Smooth muscle cell (in vitro differentiated cells): ENCODE measurements around the gene TCERG1. TPM values are rescaled to one million over a fixed set of nuclear protein-coding genes. Genes with fewer than 3 reads are reported as not detected.
A peak's percentile ranks its signal among the peaks of the same experiment; 100 is the strongest.

ENCODE experiments used
- DNase-seq: peaks from one replicate; lab custom pipeline; 2025; ENCODE audit not compliant: unreplicated experiment; lab: John Stamatoyannopoulos, UW
- H2AFZ ChIP-seq: fragments of 200-600 bp; sonication (generic); 2 replicates; pipeline ENCODE4 v1.6.0; 2016; ENCODE audit warnings: antibody characterized with exemption, low read depth, mild to moderate bottlenecking
- H3F3A ChIP-seq: fragments of 200-600 bp; sonication (generic); 2 replicates; pipeline ENCODE4 v1.6.0; 2017; ENCODE audit warnings: antibody characterized with exemption, low read depth
- H3K27ac ChIP-seq: fragments of 200-600 bp; sonication (generic); 2 replicates; pipeline ENCODE4 v1.5.1; 2016; ENCODE audit warnings: low read depth, mild to moderate bottlenecking
- H3K27me3 ChIP-seq: fragments of 200-600 bp; sonication (generic); 2 replicates; pipeline ENCODE4 v1.6.1; 2016; ENCODE audit warnings: low read depth, mild to moderate bottlenecking
- H3K36me3 ChIP-seq: fragments of 200-600 bp; sonication (generic); 2 replicates; pipeline ENCODE4 v1.5.1; 2016; ENCODE audit warnings: low read depth
- H3K4me1 ChIP-seq: fragments of 200-600 bp; sonication (generic); 2 replicates; pipeline ENCODE4 v1.5.1; 2016; ENCODE audit warnings: low read depth
- H3K4me2 ChIP-seq: fragments of 200-600 bp; sonication (generic); 2 replicates; pipeline ENCODE4 v1.6.0; 2016; ENCODE audit warnings: mild to moderate bottlenecking
- H3K4me3 ChIP-seq: fragments of 200-600 bp; sonication (generic); 2 replicates; pipeline ENCODE4 v1.5.1; 2016; ENCODE audit warnings: mild to moderate bottlenecking
- H3K79me2 ChIP-seq: fragments of 200-600 bp; sonication (generic); 2 replicates; pipeline ENCODE4 v1.6.0; 2016; ENCODE audit warnings: low read depth, mild to moderate bottlenecking
- H3K9ac ChIP-seq: fragments of 200-600 bp; sonication (generic); 2 replicates; pipeline ENCODE4 v1.6.0; 2016; ENCODE audit warnings: low read depth
- H3K9me3 ChIP-seq: fragments of 200-600 bp; sonication (generic); replicated peaks from 2 replicates; pipeline ENCODE4 v1.5.1; 2016; ENCODE audit warnings: low read depth
- H4K20me1 ChIP-seq: fragments of 200-600 bp; sonication (generic); 2 replicates; pipeline ENCODE4 v1.6.0; 2016; ENCODE audit warnings: low read depth
- CTCF ChIP-seq: fragments of 200-600 bp; sonication (generic); IDR thresholded peaks from 2 replicates; pipeline ENCODE4 v1.5.1; 2017; ENCODE audit warnings: borderline replicate concordance, mild to moderate bottlenecking, antibody characterized with exemption; ENCODE audit not compliant: insufficient read depth, poor library complexity, severe bottlenecking
- WGBS: methylation state at CpG from one replicate; pipeline ENCODE4 v1.1.7; 2016; ENCODE audit warnings: low lambda C conversion rate; 5-methylcytosine and 5-hydroxymethylcytosine counted together
- polyA plus RNA-seq: library from polyadenylated mRNA; unstranded; fragments of >200 nt; fragmentation: Nextera tagmentation; extraction: Ambion mirVana; gene quantifications from 2 replicates; pipeline ENCODE4 v1.2.1, GENCODE V29; 2016
- total RNA-seq: library from RNA; depleted of rRNA; stranded (reverse); fragments of >200 nt; gene quantifications from 2 replicates; pipeline ENCODE4 v1.2.3, GENCODE V29; 2014

The TCERG1 gene
- total and polyA plus RNA-seq, 2 experiments from 2014 or later, result 48.8 to 87.5 TPM

- Histone ChIP-seq H3K79me2 (no peaks in the 10 kb centered on the region), H3K27ac (no peak overlapping the region), H3K4me2 (no peak overlapping the region), H3K9ac (no peak overlapping the region), H3K9me3 (no peaks in the 10 kb centered on the region), H3K27me3 (peaks cover 17% of the 10 kb centered on the region), H3K36me3 (no peaks in the 10 kb centered on the region), H3K4me1 (no peaks in the 10 kb centered on the region), H4K20me1 (no peaks in the 10 kb centered on the region), H3F3A (no peaks in the 10 kb centered on the region), H2AFZ (no peak overlapping the region), H3K4me3 (no peak overlapping the region)
- DNase-seq, result no peak
- no peak for TF ChIP-seq CTCF
- WGBS, result 75% methylated on average over 2 of the region's 2 CpGs
Measured at GRCh38 chr5:146400201-146400600, 46.9 kb upstream of the TCERG1 start.

GRCh38 chr5:146401021-146401420 is 46.1 kb upstream of the TCERG1 start:
- Histone ChIP-seq H3K27ac (no peak overlapping the region), H3K79me2 (no peaks in the 10 kb centered on the region), H3K9ac (no peak overlapping the region), H3K27me3 (peaks cover 17% of the 10 kb centered on the region), H3K4me2 (no peak overlapping the region), H3K4me1 (no peaks in the 10 kb centered on the region), H3K36me3 (no peaks in the 10 kb centered on the region), H3K4me3 (no peak overlapping the region), H2AFZ (no peak overlapping the region), H4K20me1 (no peaks in the 10 kb centered on the region), H3F3A (no peaks in the 10 kb centered on the region), H3K9me3 (no peaks in the 10 kb centered on the region)
- DNase-seq, result no peak
- WGBS, result 70% methylated on average over 9 of the region's 9 CpGs
- no peak for TF ChIP-seq CTCF

- Histone ChIP-seq H4K20me1 (no peaks in the 10 kb centered on the region), H3K4me3 (no peak overlapping the region), H3K4me1 (no peaks in the 10 kb centered on the region), H3F3A (no peaks in the 10 kb centered on the region), H3K9ac (no peak overlapping the region), H3K27ac (no peak overlapping the region), H3K9me3 (no peaks in the 10 kb centered on the region), H2AFZ (no peak overlapping the region), H3K27me3 (peaks cover 17% of the 10 kb centered on the region), H3K4me2 (no peak overlapping the region), H3K36me3 (no peaks in the 10 kb centered on the region), H3K79me2 (no peaks in the 10 kb centered on the region)
- 73% methylated on average over 4 of the region's 4 CpGs for WGBS
- no peak for DNase-seq
- TF ChIP-seq CTCF, result no peak
Measured at GRCh38 chr5:146402949-146403348, 44.2 kb upstream of the TCERG1 start.

- no peak for DNase-seq
- 44% methylated on average over 11 of the region's 11 CpGs for WGBS
- no peak for TF ChIP-seq CTCF
Measured at GRCh38 chr5:146409054-146409671, 38.0 kb upstream of the TCERG1 start.

More at GRCh38 chr5:146409054-146409671, 38.0 kb upstream of the TCERG1 start:
- Histone ChIP-seq H3K9me3 (no peaks in the 10 kb centered on the region), H3K4me3 (no peak overlapping the region), H3K27me3 (no peaks in the 10 kb centered on the region), H3K4me2 (peak overlapping the region; percentile 7), H3K79me2 (no peaks in the 10 kb centered on the region), H3K9ac (no peak overlapping the region), H2AFZ (no peak overlapping the region), H3K36me3 (no peaks in the 10 kb centered on the region), H3K4me1 (peaks cover 5% of the 10 kb centered on the region), H3F3A (no peaks in the 10 kb centered on the region), H3K27ac (no peak overlapping the region), H4K20me1 (no peaks in the 10 kb centered on the region)
